Adipocyte (in vitro differentiated cells): Measurements from ENCODE around the gene NAGPA.
"Not testable (repeated sequence)": the region's sequence is repeated elsewhere in the genome, so short reads cannot be mapped to it uniquely, and the experiment has no call there.

Experiments
- DNase-seq: peaks from one replicate; pipeline ENCODE4 v3.0.0-alpha.2; 2015; ENCODE audit warnings: low read depth
- H3K27me3 ChIP-seq: replicated peaks from 2 replicates; pipeline ENCODE4 v1.7.0; 2013; ENCODE audit warnings: mild to moderate bottlenecking, low read length, moderate library complexity; ENCODE audit not compliant: control insufficient read depth, insufficient read depth
- H3K36me3 ChIP-seq: 2 replicates; pipeline ENCODE4 v1.7.0; 2013; ENCODE audit warnings: low read length, mild to moderate bottlenecking, moderate library complexity; ENCODE audit not compliant: control insufficient read depth, insufficient read depth, severe bottlenecking
- H3K4me1 ChIP-seq: 2 replicates; pipeline ENCODE4 v1.7.0; 2013; ENCODE audit warnings: mild to moderate bottlenecking, low read length, moderate library complexity; ENCODE audit not compliant: control insufficient read depth, insufficient read depth
- H3K4me3 ChIP-seq: 2 replicates; pipeline ENCODE4 v1.7.0; 2013; ENCODE audit warnings: mild to moderate bottlenecking, low read length, moderate library complexity
- H3K9ac ChIP-seq: 2 replicates; pipeline ENCODE4 v1.7.0; 2013; ENCODE audit warnings: mild to moderate bottlenecking, low read length, moderate library complexity
- H3K9me3 ChIP-seq: 2 replicates; pipeline ENCODE4 v1.7.0; 2013; ENCODE audit warnings: mild to moderate bottlenecking, low read length, moderate library complexity; ENCODE audit not compliant: control insufficient read depth

The NAGPA gene

GRCh38 chr16:5033256-5034166 lies at the start of gene NAGPA:
TSS of gene NAGPA (minus strand) at chr16:5033935. CDS start at chr16:5033914, 21 bp downstream.
- H3K9me3 ChIP-seq = no peaks in the 10 kb centered on the region
- peak within 1 kb of the TSS; percentile 89 for H3K9ac ChIP-seq
- peaks cover 12% of the 10 kb centered on the region for H3K4me1 ChIP-seq

GRCh38 chr16:5080996-5081395 lies 47.3 kb upstream of the NAGPA start:
- not testable (repeated sequence) for H3K4me1 ChIP-seq, H3K27me3 ChIP-seq, H3K9ac ChIP-seq, DNase-seq, H3K4me3 ChIP-seq, H3K9me3 ChIP-seq
- peaks cover 21% of the 10 kb centered on the region for H3K36me3 ChIP-seq

More at GRCh38 chr16:5033256-5034166, at the start of gene NAGPA:
- H3K36me3 ChIP-seq = no peaks in the 10 kb centered on the region
- DNase-seq = peak; percentile 90
- peak within 1 kb of the TSS; percentile 91 for H3K4me3 ChIP-seq
- H3K27me3 ChIP-seq = peaks cover 7% of the 10 kb centered on the region

GRCh38 chr16:5080461-5080860 lies 46.7 kb upstream of the NAGPA start:
- not testable (repeated sequence) for H3K4me1 ChIP-seq, H3K9me3 ChIP-seq, H3K9ac ChIP-seq, H3K27me3 ChIP-seq, H3K4me3 ChIP-seq, DNase-seq
- peaks cover 26% of the 10 kb centered on the region for H3K36me3 ChIP-seq

- H3K4me3 ChIP-seq = no peak overlapping the region
- no peaks in the 10 kb centered on the region for H3K4me1 ChIP-seq
- H3K27me3 ChIP-seq = no peaks in the 10 kb centered on the region
- no peaks in the 10 kb centered on the region for H3K9me3 ChIP-seq
- H3K9ac ChIP-seq = no peak overlapping the region
- DNase-seq = no peak
- H3K36me3 ChIP-seq = peaks cover 26% of the 10 kb centered on the region
These were observed 44.9 kb upstream of the NAGPA start for GRCh38 chr16:5078626-5079025.

GRCh38 chr16:5077304-5077703 lies 43.6 kb upstream of the NAGPA start:
- Histone ChIP-seq H3K27me3 (no peaks in the 10 kb centered on the region), H3K4me3 (no peak overlapping the region), H3K9ac (no peak overlapping the region), H3K36me3 (peaks cover 23% of the 10 kb centered on the region), H3K9me3 (no peaks in the 10 kb centered on the region), H3K4me1 (peaks cover 11% of the 10 kb centered on the region)
- no peak for DNase-seq

GRCh38 chr16:5075637-5076036 lies 41.9 kb upstream of the NAGPA start:
- H3K27me3 ChIP-seq = no peaks in the 10 kb centered on the region
- no peak overlapping the region for H3K4me3 ChIP-seq
- peaks cover 18% of the 10 kb centered on the region for H3K4me1 ChIP-seq
- no peaks in the 10 kb centered on the region for H3K9me3 ChIP-seq
- no peak for DNase-seq
- H3K36me3 ChIP-seq = peaks cover 23% of the 10 kb centered on the region
- H3K9ac ChIP-seq = no peak overlapping the region

- DNase-seq, H3K27me3 ChIP-seq, H3K9ac ChIP-seq, H3K4me3 ChIP-seq, H3K9me3 ChIP-seq: not testable (repeated sequence)
- peaks cover 18% of the 10 kb centered on the region for H3K4me1 ChIP-seq
- H3K36me3 ChIP-seq = peaks cover 23% of the 10 kb centered on the region
These were observed 40.0 kb upstream of the NAGPA start for GRCh38 chr16:5073771-5074170.

GRCh38 chr16:5073279-5073629 lies 39.5 kb upstream of the NAGPA start:
- Histone ChIP-seq H3K36me3 (peaks cover 23% of the 10 kb centered on the region), H3K9ac (no peak overlapping the region), H3K4me1 (peaks cover 18% of the 10 kb centered on the region), H3K9me3 (no peaks in the 10 kb centered on the region), H3K27me3 (no peaks in the 10 kb centered on the region), H3K4me3 (no peak overlapping the region)
- DNase-seq = peak; percentile 16

- H3K9ac ChIP-seq = peak overlapping the region; percentile 95
- no peaks in the 10 kb centered on the region for H3K27me3 ChIP-seq
- DNase-seq = no peak
- peak overlapping the region; percentile 95 for H3K4me3 ChIP-seq
- no peaks in the 10 kb centered on the region for H3K9me3 ChIP-seq
- H3K36me3 ChIP-seq = peaks cover 20% of the 10 kb centered on the region
- H3K4me1 ChIP-seq = peaks cover 18% of the 10 kb centered on the region
These were observed 38.9 kb upstream of the NAGPA start for GRCh38 chr16:5072334-5073278.

- Histone ChIP-seq H3K36me3 (peaks cover 15% of the 10 kb centered on the region), H3K9ac (peak within 1 kb of the TSS; percentile 95), H3K4me1 (peaks cover 18% of the 10 kb centered on the region), H3K4me3 (peak within 1 kb of the TSS; percentile 95), H3K27me3 (peaks cover 4% of the 10 kb centered on the region), H3K9me3 (no peaks in the 10 kb centered on the region)
- peak; percentile 95 for DNase-seq
These were observed 38.1 kb upstream of the NAGPA start, which contains the start of gene ALG1 for GRCh38 chr16:5071681-5072333. TSS of gene ALG1 (plus strand) at chr16:5071843. CDS start at chr16:5071850, 7 bp downstream.

- Histone ChIP-seq H3K27me3 (peaks cover 7% of the 10 kb centered on the region), H3K36me3 (peaks cover 12% of the 10 kb centered on the region), H3K4me1 (peaks cover 18% of the 10 kb centered on the region), H3K9me3 (no peaks in the 10 kb centered on the region), H3K9ac (peak overlapping the region; percentile 95), H3K4me3 (peak overlapping the region; percentile 95)
- no peak for DNase-seq
These were observed 37.6 kb upstream of the NAGPA start for GRCh38 chr16:5071341-5071680.
